ENCODE results near the gene PCGF1. TPM values are rescaled to one million over a fixed set of nuclear protein-coding genes. Genes with fewer than 3 reads are reported as not detected.

Gene PCGF1
- total and polyA plus RNA-seq, 2 of the 13 experiments (the other 11 are each of a cell fraction or from before 2014, with no cell fraction given): 20.4 to 22.6 TPM

DNA sequence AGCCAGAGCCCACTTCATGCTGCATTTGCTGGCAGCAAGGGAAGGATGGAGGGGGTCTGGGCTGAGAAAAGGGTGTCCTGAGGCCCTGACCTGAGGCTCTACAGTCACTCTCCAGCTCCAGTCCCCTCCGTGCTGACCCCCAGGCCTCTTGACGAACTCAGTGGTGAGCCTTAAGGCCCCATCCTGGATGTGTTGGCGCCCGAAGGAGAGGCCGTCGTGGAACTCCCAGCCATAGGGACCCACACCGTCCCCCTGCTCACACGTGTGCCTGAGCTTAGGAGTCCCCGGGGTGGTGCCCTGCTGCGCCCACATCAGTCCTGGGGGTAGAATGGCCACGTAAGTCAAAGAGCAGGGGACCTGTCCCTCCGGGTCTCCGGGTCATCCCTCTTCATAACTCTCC, 43.1 kb downstream of the PCGF1 start (continued):
- TF ChIP-seq, protein P1, sequence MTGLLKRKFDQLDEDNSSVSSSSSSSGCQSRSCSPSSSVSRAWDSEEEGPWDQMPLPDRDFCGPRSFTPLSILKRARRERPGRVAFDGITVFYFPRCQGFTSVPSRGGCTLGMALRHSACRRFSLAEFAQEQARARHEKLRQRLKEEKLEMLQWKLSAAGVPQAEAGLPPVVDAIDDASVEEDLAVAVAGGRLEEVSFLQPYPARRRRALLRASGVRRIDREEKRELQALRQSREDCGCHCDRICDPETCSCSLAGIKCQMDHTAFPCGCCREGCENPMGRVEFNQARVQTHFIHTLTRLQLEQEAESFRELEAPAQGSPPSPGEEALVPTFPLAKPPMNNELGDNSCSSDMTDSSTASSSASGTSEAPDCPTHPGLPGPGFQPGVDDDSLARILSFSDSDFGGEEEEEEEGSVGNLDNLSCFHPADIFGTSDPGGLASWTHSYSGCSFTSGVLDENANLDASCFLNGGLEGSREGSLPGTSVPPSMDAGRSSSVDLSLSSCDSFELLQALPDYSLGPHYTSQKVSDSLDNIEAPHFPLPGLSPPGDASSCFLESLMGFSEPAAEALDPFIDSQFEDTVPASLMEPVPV (CRISPR knock-in tag; IDR thresholded peaks at IDR 0.05): peak; percentile 38; the same call in 1 of the 2 replicates
- TF ChIP-seq NCOA5 (CRISPR knock-in tag; IDR thresholded peaks at IDR 0.05): no peak
- no peak for TF ChIP-seq ZNF253 (CRISPR knock-in tag; IDR thresholded peaks at IDR 0.05; ENCODE audit: borderline replicate concordance)
- TF ChIP-seq, protein P2, sequence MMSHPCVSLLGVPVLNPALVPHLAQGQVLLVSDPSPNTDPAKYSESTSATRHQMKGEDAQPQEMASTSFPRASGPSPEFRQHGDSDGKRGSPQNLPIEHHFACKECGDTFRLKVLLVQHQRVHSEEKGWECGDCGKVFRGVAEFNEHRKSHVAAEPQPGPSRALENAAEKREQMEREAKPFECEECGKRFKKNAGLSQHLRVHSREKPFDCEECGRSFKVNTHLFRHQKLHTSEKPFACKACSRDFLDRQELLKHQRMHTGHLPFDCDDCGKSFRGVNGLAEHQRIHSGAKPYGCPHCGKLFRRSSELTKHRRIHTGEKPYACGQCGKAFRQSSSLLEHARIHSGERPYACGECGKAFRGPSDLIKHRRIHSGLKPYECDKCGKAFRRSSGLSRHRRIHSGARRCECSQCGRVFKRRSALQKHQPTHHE (CRISPR knock-in tag; IDR thresholded peaks at IDR 0.05; ENCODE audit: borderline replicate concordance): 0 out of 2 replicates have a peak, but pooled peaks have one; percentile 13
- no peak for TF ChIP-seq MIER3 (CRISPR knock-in tag; IDR thresholded peaks at IDR 0.05; ENCODE audit: borderline replicate concordance)
- TF ChIP-seq, protein P3, sequence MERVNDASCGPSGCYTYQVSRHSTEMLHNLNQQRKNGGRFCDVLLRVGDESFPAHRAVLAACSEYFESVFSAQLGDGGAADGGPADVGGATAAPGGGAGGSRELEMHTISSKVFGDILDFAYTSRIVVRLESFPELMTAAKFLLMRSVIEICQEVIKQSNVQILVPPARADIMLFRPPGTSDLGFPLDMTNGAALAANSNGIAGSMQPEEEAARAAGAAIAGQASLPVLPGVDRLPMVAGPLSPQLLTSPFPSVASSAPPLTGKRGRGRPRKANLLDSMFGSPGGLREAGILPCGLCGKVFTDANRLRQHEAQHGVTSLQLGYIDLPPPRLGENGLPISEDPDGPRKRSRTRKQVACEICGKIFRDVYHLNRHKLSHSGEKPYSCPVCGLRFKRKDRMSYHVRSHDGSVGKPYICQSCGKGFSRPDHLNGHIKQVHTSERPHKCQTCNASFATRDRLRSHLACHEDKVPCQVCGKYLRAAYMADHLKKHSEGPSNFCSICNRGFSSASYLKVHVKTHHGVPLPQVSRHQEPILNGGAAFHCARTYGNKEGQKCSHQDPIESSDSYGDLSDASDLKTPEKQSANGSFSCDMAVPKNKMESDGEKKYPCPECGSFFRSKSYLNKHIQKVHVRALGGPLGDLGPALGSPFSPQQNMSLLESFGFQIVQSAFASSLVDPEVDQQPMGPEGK (CRISPR knock-in tag; IDR thresholded peaks at IDR 0.05): no peak
- no peak for TF ChIP-seq NCOR1 (IDR thresholded peaks at IDR 0.05; ENCODE audit: borderline replicate concordance, low read length)
- TF ChIP-seq ZNF207 (IDR thresholded peaks at IDR 0.05; ENCODE audit: borderline replicate concordance): no peak
- TF ChIP-seq, protein P4, sequence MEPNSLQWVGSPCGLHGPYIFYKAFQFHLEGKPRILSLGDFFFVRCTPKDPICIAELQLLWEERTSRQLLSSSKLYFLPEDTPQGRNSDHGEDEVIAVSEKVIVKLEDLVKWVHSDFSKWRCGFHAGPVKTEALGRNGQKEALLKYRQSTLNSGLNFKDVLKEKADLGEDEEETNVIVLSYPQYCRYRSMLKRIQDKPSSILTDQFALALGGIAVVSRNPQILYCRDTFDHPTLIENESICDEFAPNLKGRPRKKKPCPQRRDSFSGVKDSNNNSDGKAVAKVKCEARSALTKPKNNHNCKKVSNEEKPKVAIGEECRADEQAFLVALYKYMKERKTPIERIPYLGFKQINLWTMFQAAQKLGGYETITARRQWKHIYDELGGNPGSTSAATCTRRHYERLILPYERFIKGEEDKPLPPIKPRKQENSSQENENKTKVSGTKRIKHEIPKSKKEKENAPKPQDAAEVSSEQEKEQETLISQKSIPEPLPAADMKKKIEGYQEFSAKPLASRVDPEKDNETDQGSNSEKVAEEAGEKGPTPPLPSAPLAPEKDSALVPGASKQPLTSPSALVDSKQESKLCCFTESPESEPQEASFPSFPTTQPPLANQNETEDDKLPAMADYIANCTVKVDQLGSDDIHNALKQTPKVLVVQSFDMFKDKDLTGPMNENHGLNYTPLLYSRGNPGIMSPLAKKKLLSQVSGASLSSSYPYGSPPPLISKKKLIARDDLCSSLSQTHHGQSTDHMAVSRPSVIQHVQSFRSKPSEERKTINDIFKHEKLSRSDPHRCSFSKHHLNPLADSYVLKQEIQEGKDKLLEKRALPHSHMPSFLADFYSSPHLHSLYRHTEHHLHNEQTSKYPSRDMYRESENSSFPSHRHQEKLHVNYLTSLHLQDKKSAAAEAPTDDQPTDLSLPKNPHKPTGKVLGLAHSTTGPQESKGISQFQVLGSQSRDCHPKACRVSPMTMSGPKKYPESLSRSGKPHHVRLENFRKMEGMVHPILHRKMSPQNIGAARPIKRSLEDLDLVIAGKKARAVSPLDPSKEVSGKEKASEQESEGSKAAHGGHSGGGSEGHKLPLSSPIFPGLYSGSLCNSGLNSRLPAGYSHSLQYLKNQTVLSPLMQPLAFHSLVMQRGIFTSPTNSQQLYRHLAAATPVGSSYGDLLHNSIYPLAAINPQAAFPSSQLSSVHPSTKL (CRISPR knock-in tag; IDR thresholded peaks at IDR 0.05): no peak
- no peak for TF ChIP-seq ETV6 (CRISPR knock-in tag; conservative IDR thresholded peaks at IDR 0.05)
- TF ChIP-seq, protein P5, sequence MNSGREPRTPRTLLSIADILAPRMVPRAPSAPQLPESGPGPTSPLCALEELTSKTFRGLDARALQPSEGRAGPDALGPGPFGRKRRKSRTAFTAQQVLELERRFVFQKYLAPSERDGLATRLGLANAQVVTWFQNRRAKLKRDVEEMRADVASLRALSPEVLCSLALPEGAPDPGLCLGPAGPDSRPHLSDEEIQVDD (CRISPR knock-in tag; IDR thresholded peaks at IDR 0.05; ENCODE audit: borderline replicate concordance): no peak
- no peak for TF ChIP-seq ZNF264 (CRISPR knock-in tag; IDR thresholded peaks at IDR 0.05)
- no peak for TF ChIP-seq TSC22D2 (CRISPR knock-in tag; IDR thresholded peaks at IDR 0.05; ENCODE audit: borderline replicate concordance)
- TF ChIP-seq ARID2 (CRISPR knock-in tag; IDR thresholded peaks at IDR 0.05; ENCODE audit: borderline replicate concordance): peak; percentile 67; the same call in 1 of the 2 replicates
- TF ChIP-seq ZSCAN21 (CRISPR knock-in tag; IDR thresholded peaks at IDR 0.05; ENCODE audit: borderline replicate concordance): no peak
- TF ChIP-seq PCBP1 (IDR thresholded peaks at IDR 0.05; ENCODE audit: borderline replicate concordance, low read depth, low read length): no peak
- no peak for TF ChIP-seq ZSCAN22 (CRISPR knock-in tag; IDR thresholded peaks at IDR 0.05)
- no peak for TF ChIP-seq ZNF101 (CRISPR knock-in tag; IDR thresholded peaks at IDR 0.05; ENCODE audit: borderline replicate concordance, low read depth)
- TF ChIP-seq ZBTB3 (CRISPR knock-in tag; IDR thresholded peaks at IDR 0.05; ENCODE audit: borderline replicate concordance, low read depth): no peak
- no peak for TF ChIP-seq ZNF3 (CRISPR knock-in tag; IDR thresholded peaks at IDR 0.05)
